Epithelial cell of esophagus (primary cell): ENCODE data around the gene PAK5.

ENCODE experiments used
- DNase-seq: peaks from one replicate; pipeline ENCODE4 v3.0.0; 2010; ENCODE audit warnings: low read depth
- H3K4me3 ChIP-seq: 2 replicates; pipeline ENCODE4 v1.5.1; 2011; ENCODE audit warnings: mild to moderate bottlenecking, low read length, control low read depth
- TF ChIP-seq, protein P1 (sequence below): IDR thresholded peaks from 2 replicates; pipeline ENCODE4 v1.5.1; 2011; ENCODE audit warnings: low read depth, mild to moderate bottlenecking, low read length, control low read depth, inconsistent platforms; ENCODE audit not compliant: insufficient read depth; ENCODE audit errors: missing control alignments

PAK5 gene

DNA sequence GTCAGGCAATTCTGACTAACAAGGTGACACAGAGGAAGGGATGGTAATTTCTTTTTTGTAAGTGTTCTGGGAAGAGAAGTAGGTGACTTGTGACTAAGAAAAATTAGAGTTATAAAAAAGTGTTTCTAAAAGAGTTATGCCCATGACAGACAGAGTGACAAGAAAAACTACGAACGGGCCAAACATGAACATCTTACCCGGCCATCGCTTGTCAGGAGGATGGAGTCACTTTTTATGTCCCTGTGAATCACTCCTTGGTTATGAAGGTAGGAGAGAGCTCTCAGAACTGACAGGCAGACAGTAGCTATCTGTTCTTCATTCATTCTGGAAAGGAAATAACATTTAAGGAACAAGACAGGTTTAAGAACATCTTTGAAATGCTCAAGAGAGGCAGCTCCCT lies 281.5 kb downstream of the PAK5 start:
- TF ChIP-seq, protein P1, sequence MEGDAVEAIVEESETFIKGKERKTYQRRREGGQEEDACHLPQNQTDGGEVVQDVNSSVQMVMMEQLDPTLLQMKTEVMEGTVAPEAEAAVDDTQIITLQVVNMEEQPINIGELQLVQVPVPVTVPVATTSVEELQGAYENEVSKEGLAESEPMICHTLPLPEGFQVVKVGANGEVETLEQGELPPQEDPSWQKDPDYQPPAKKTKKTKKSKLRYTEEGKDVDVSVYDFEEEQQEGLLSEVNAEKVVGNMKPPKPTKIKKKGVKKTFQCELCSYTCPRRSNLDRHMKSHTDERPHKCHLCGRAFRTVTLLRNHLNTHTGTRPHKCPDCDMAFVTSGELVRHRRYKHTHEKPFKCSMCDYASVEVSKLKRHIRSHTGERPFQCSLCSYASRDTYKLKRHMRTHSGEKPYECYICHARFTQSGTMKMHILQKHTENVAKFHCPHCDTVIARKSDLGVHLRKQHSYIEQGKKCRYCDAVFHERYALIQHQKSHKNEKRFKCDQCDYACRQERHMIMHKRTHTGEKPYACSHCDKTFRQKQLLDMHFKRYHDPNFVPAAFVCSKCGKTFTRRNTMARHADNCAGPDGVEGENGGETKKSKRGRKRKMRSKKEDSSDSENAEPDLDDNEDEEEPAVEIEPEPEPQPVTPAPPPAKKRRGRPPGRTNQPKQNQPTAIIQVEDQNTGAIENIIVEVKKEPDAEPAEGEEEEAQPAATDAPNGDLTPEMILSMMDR = no peak
- no peak for DNase-seq
- no peak overlapping the region for H3K4me3 ChIP-seq

DNA sequence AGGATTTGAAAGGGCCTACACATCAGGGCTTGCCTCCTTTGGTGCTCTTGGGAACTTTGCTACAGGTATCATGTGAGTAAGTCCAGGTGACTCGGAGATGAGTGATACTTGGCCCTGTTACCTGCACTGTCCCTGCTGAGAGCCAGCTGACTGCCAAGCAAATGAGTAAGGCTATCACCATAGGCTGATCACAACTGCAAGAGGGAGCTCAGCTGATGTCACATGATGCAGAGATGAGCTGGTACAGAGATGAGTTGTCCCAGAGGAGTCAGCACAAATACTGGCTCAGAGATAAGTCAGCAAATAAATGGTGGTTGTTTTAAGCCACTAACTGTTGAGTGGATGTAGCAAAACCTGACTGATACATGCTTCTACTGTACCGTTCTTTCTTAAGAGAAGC lies 283.1 kb downstream of the PAK5 start:
- TF ChIP-seq, protein P1 = no peak
- peak; percentile 95 for DNase-seq
- no peak overlapping the region for H3K4me3 ChIP-seq

DNA sequence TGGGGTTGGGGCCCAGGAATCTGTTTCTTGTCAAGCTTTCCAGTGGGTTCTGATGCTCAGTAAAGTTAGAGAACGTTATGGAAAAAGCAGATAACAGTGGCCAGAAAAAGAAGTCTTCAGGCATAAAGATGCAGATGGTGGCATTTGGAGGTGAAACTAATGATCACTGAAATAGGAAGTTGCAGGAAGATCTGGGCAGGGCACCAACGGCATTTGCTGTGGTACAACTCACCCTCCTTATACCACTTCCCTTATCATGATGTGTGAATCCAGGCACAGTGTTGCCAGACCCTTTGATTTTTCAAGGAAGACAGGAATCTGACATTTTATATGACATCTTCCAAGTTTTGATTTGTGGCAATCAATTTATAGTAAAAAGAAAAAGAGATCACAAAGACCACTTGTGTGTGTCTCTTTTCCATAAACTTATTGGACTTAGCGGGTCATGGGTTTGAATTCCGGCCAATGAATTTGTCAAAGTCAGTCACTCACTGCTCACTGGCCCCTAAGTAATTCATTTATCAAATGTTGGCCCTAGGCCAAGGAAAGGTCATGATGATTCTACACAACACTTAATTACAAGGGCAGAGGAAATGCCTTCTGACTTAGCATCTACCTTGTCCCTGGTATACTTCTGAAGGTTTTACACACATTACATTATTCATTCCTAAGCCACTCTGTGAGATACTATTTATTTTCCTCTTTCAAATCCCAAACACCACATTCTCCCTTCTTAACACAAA lies 286.9 kb downstream of the PAK5 start:
- DNase-seq = peak; percentile 11
- H3K4me3 ChIP-seq = no peak overlapping the region
- TF ChIP-seq, protein P1 = no peak

DNA sequence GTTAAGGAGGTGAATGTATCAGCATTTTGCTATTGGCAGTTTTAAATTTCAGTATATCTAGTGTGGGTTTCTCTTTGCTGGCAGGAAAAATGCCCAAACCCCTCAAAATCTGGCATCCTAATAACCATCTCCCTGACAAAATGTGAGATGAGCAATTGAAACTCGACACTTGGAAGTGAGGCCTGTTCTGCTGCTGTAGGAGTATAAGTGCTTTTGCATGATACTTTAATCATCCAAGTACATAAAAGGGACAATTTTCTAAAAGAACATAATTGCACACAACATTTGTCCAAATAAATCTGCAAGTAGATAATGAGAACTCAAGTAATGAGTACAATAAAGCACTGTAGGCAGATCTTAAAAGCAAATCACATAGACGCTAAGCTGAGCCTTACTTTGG lies 288.0 kb downstream of the PAK5 start:
- no peak overlapping the region for H3K4me3 ChIP-seq
- DNase-seq = no peak
- TF ChIP-seq, protein P1 = no peak

DNA sequence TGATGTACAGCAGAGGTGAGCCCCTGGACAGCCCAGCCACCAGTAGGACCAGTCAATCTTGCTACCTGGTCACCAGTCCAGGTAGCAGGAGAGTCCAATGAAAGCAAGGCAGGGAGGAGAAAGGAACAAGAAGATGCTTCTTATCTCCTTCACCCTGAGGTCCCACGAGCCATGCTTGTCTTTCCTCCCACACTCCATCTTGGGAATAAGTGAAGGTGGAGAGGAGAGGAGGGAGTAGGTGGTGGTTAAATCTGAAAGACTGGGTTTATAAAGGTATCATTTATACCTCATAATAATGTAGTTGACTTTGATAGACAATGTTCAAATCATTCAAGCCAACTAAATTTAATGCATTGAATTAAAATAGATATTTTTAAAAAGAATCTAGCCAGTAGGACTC lies 288.6 kb downstream of the PAK5 start:
- no peak for DNase-seq
- TF ChIP-seq, protein P1 = no peak
- no peak overlapping the region for H3K4me3 ChIP-seq

DNA sequence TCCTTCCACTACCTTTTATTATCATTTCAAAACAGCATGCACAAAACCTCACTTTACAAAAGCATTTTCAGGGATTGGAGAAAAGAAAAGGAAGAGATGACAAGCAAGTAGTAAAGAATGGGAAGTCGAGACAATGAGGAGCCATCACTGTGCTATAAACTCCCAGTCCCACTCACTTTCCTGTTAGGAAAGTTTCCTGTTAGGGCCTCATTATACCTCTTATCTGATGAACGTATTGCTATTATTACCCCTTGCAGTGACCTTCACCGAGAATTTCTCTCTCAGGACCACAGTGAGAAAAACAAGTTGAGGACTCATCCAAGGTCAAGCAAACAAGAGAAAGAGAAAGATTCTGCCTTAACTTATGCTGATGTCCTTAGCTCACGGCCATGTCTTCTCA lies 295.7 kb downstream of the PAK5 start:
- no peak for DNase-seq
- TF ChIP-seq, protein P1 = no peak

DNA sequence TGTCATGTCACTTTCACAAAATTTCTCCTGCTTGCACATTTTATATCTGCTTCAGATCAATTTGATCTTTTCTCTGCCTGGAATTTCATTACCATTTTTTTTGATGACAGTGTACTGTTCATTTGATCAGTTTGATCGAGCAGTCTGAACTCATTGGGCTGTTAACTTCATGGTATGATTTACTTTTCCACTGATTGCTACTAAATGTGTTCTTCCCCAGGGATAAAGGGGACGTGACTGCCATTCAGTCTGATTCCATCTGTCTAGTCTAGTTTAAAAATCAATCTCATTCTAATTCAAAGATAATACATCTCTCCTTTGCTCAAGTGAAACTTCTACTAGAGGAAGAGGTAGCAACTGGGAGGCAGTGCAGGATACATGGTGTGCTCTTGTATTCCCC lies 303.4 kb downstream of the PAK5 start:
- no peak for DNase-seq
- H3K4me3 ChIP-seq = no peak overlapping the region
- TF ChIP-seq, protein P1 = no peak

More for the DNA sequence above, 295.7 kb downstream of the PAK5 start:
- no peak overlapping the region for H3K4me3 ChIP-seq
